GM20000 (cell line): Measurements from ENCODE around the gene LYPD6B.

Experiments used
- DNase-seq: peaks from one replicate; pipeline ENCODE4 v3.0.0; 2012; ENCODE audit warnings: low spot score
- TF ChIP-seq, protein P1 (sequence below): IDR thresholded peaks from 2 replicates; pipeline ENCODE4 v1.5.1; 2012; ENCODE audit warnings: mild to moderate bottlenecking, control low read depth; ENCODE audit errors: extremely low read depth, missing control alignments

The LYPD6B gene

DNA sequence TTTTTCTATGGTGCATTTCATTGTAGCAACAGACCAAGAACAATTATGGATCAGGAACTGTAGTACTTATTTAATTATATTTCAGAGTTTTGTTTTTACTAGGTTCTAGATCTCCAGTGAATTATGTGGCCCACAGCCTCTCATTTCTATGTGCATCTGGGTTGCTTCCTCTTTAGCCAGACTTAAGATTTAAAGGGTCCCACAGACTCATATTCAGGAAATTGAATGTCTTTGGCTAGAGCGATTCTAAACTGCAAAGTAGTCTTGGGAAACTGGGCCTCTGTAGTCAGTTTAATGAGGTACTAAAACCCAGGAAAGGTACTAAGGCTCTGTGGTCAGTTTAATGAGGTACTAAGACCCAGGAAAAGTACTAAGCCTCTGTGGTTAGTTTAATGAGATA is 94.4 kb downstream of the LYPD6B start:
- no peak for DNase-seq
- TF ChIP-seq, protein P1, sequence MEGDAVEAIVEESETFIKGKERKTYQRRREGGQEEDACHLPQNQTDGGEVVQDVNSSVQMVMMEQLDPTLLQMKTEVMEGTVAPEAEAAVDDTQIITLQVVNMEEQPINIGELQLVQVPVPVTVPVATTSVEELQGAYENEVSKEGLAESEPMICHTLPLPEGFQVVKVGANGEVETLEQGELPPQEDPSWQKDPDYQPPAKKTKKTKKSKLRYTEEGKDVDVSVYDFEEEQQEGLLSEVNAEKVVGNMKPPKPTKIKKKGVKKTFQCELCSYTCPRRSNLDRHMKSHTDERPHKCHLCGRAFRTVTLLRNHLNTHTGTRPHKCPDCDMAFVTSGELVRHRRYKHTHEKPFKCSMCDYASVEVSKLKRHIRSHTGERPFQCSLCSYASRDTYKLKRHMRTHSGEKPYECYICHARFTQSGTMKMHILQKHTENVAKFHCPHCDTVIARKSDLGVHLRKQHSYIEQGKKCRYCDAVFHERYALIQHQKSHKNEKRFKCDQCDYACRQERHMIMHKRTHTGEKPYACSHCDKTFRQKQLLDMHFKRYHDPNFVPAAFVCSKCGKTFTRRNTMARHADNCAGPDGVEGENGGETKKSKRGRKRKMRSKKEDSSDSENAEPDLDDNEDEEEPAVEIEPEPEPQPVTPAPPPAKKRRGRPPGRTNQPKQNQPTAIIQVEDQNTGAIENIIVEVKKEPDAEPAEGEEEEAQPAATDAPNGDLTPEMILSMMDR: no peak

DNA sequence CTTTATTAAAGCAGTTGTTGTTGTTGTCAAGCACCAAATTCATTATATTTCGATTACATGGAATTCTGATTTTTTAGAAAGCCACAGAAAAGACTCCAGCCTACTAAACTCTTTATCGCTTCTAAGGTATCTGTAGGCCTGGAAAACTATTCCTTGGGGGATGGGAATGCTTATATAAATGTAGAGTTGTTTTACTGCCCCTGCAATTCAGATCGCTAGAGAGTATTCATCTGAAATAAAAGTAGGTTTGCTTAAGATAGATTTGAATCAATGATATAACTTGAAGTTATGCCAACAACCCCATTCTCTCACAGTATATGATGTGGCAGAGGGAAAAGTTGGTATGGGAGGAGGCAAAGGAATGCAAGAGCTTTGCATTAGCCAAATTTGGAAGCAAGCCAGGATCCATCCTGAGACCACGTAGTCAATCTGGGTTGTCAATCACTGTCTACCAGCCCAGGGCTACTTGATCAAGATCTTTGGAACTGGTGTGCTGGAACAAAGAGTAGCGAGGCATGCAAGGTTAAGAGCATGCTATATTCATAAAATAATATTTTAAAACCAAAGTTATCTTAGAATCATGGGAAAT is 95.9 kb downstream of the LYPD6B start:
- TF ChIP-seq, protein P1: no peak
- DNase-seq: no peak

DNA sequence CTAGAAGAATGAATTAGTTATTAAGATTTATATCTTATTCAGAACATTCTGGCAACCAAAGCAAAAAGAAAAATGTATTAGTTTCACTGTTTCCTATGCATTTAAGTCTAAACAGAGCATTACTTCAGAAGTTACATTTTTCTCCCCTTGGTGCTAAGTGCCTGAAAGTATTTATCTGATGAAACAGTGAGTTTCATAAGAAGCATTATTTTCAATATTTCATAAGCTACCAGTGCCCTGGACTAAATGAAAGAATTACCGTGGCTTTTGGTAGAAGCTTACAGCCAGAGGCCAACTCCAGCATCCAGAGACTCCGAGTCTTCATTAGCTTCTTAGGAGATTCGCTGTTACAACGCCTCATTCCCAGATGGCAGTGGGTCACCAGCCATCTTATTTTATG is 97.6 kb downstream of the LYPD6B start:
- no peak for DNase-seq
- TF ChIP-seq, protein P1: no peak

DNA sequence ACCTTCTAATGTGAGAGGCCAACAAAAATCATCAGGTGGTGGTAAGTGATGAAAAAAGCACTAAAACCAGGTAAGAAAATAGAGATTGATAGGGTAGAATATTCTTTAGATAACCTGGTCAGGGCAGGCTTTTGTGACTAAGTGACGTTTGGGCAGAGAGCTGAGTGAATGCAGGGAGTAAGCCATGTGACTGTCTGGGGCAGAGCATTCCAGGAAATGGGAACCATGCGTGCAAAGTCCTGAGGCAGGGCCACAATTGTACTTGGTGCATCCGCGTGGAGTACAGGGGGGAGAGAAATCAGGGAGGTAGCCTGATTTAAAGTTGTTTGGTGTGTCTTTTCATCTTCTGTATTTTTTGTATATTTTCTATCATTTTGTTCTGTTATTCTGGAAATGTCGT is 102.5 kb downstream of the LYPD6B start:
- DNase-seq: no peak
- TF ChIP-seq, protein P1: no peak

DNA sequence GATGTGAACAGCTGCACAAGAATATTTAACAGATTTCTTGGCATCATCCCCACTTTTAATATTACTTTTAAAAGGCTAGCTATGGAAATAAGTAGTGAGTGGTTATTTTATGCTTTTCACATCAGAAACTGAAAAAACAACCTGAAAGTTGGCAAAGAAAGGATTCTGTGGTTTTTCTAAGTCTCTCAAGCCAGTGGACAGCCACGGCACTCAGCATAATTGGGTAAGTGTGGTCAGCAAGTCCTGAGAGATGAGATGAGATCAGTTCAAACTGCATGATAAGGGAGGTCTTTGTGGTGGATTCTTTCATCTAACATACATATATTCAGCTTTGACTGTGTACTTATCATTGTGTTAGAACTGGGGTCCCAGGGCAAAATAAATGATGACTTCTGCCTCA is 105.2 kb downstream of the LYPD6B start:
- no peak for DNase-seq
- TF ChIP-seq, protein P1: no peak

DNA sequence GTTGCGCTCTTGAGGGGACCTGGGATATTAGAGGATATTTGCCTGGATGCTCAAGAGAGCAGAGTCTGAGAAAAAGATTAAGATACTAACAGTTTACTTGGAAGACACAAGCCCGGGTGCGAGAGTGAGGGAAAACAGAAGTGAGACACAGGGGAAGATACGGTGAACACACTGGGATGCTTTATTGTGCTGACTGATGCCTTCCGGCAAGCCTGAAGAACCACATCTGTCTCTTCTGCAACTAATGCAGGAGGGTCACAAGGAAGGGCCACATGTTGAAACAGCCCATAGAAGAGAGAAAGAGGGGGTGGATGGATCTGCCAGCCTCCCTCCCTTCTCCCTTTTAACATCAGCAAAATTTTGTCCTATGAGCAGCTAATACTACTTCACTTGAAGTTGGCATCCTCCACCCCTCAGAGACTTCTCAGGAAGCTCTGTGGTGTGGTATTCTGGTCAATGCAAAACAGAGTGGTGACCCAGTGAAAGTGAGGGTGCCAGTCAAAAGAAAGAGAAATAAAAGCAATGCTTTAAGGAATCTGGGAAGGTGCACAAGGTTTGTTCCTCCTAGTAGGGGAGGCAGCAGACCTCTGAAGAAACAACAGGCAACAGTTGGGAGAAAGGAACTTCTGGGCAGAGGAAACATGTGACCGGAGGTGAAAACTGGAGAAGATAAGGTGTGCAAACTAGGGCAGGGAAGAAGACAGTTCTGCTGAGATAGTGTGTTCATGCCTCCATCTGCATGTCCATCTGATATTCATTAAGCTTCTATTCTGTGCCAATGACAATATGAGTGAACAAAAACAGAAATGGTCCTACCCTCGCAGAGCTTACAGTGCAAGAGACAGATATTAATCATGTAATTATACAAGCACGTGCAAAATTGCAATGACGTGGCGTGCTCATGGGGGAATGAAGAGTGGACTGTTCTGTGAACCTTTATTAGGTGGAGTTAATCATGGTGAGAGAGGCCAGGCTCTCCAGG is 107.1 kb downstream of the LYPD6B start:
- TF ChIP-seq, protein P1: no peak
- DNase-seq: no peak

DNA sequence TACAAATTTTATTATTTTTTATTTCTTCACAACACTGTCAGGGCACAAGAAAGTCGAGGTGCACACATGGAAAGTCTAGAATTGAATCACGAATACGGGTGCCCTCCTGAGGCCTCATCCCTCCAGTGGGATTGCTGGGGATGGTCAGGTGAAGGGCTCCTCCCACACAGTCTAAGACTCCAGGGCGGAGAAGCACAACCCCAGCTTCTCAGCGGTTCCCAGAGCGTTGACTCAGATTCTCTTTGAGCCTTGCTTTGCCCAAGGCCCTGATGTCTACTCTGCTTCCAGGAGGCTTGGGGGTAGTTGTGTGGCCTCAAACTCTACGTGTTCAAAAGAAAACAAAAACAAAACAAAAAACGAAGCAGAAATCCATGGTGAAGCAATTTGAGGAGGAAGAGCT is 108.4 kb downstream of the LYPD6B start:
- TF ChIP-seq, protein P1: no peak
- no peak for DNase-seq
